Measurements from ENCODE around the gene TSC22D2.

Gene TSC22D2

DNA sequence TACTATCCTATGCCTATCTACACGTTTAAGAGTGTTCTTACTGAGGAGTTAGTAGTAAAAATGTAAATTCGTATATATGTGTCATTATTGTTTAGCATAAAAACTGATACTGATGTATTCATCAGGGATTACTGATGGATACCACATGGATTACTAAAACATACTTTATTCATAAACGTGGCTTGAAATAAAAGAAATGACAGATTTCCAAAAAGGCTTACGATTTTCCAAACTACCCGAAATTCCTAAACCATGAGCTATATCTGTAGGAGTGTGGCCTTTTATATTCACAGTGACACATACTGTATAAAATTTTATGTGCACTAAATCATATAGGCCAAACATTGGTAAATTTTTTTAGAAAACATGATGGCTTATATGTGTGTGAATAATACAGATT is 6.9 kb downstream of the TSC22D2 start:
- DNase-seq (ENCODE audit: low read depth) = no peak
- H3K4me3 ChIP-seq (ENCODE audit: low read depth, low read length) = peak overlapping the region; percentile 88
- in situ Hi-C loops (cut with HindIII; ENCODE audit: low sequenced_read_pairs) = loop anchor here (5.0 kb wide), 1 partner anchor 173 kb away; no protein-coding TSS in a partner anchor
- TF ChIP-seq, protein P1, sequence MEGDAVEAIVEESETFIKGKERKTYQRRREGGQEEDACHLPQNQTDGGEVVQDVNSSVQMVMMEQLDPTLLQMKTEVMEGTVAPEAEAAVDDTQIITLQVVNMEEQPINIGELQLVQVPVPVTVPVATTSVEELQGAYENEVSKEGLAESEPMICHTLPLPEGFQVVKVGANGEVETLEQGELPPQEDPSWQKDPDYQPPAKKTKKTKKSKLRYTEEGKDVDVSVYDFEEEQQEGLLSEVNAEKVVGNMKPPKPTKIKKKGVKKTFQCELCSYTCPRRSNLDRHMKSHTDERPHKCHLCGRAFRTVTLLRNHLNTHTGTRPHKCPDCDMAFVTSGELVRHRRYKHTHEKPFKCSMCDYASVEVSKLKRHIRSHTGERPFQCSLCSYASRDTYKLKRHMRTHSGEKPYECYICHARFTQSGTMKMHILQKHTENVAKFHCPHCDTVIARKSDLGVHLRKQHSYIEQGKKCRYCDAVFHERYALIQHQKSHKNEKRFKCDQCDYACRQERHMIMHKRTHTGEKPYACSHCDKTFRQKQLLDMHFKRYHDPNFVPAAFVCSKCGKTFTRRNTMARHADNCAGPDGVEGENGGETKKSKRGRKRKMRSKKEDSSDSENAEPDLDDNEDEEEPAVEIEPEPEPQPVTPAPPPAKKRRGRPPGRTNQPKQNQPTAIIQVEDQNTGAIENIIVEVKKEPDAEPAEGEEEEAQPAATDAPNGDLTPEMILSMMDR (IDR thresholded peaks at IDR 0.05; ENCODE audit: low read depth, low read length, missing control alignments) = no peak

DNA sequence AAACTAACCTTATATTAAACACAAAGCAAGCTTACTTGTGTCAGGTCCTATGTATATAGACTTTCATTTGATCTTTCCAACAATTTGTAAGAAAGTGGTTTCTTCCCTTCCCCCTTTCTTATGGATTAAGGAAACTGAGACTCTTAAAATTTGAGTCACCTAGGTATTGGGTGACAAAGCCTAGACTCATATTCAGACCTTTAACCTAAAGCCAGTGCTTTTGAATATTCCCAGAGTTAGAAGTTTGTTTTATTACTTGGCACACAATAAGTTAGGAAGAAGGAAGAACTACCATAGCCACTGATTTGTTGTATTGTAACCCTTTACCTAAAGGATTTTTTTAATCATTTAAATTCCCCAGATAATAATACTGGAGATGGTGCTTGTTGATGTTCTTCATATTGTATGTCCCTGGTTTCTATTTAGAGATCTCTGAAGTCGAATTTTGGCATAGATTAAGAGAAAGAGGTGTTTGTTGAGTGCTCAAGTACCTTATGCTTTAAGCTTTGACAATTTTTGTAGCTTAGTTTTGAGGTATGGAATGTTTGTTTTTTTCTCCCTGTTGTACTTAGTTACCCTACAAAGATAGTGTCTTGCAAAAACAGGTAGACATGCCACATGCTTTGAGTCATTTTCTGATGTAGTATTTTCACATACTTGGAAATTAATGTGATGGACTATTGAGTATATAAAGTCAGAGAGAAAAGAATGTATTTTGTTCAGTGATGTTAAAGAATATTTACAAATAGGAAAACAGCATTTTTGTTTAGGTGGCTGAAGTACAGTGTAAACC is 11.2 kb downstream of the TSC22D2 start:
- no peak overlapping the region for H3K4me3 ChIP-seq (ENCODE audit: low read depth, low read length)
- TF ChIP-seq, protein P1 (IDR thresholded peaks at IDR 0.05; ENCODE audit: low read depth, low read length, missing control alignments) = no peak
- no peak for DNase-seq (ENCODE audit: low read depth)
- in situ Hi-C loops (cut with HindIII; ENCODE audit: low sequenced_read_pairs) = no loop called here

DNA sequence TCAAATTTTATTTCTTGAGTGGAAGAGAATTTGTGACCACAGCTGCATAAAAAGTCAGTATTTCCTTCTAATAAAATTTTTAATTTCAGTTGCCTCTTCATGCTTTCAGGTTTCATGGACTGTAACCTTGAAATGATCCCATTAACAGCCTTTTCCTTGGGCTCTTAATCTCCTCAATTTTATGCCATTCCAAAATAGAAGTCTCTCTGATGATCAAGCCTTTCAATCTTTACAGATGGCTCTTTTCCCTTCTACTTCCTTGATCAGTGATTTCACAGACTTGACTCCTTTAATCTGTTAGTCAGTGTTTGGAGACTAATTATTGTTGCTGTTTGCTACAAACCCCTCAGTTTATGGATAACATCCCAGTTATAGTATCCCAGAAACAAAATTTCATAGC is 11.9 kb downstream of the TSC22D2 start:
- TF ChIP-seq, protein P1 (IDR thresholded peaks at IDR 0.05; ENCODE audit: low read depth, low read length, missing control alignments) = no peak
- in situ Hi-C loops (cut with HindIII; ENCODE audit: low sequenced_read_pairs) = no loop called here
- no peak for DNase-seq (ENCODE audit: low read depth)
- H3K4me3 ChIP-seq (ENCODE audit: low read depth, low read length) = no peak overlapping the region

DNA sequence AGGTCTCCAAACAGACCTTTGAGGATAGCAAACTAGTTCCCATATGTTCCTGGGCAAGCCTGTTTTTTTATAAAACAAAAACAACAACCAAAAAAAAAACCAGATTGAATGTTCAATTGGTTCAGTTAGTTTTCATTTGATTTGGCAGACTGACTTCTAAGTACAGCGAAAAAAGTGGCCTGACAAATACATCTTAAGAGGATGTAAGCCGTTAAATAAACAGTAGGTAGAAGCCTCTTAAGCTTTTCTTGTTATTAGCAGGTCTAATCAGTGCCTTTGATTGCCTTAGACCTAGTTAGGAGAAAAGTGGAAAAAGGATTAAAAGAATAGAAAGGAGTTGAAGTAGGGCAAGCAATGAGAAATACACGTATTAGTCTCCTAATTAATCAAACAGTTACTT is 13.2 kb downstream of the TSC22D2 start:
- TF ChIP-seq, protein P1 (IDR thresholded peaks at IDR 0.05; ENCODE audit: low read depth, low read length, missing control alignments) = no peak
- no peak overlapping the region for H3K4me3 ChIP-seq (ENCODE audit: low read depth, low read length)
- no peak for DNase-seq (ENCODE audit: low read depth)
- in situ Hi-C loops (cut with HindIII; ENCODE audit: low sequenced_read_pairs) = no loop called here

DNA sequence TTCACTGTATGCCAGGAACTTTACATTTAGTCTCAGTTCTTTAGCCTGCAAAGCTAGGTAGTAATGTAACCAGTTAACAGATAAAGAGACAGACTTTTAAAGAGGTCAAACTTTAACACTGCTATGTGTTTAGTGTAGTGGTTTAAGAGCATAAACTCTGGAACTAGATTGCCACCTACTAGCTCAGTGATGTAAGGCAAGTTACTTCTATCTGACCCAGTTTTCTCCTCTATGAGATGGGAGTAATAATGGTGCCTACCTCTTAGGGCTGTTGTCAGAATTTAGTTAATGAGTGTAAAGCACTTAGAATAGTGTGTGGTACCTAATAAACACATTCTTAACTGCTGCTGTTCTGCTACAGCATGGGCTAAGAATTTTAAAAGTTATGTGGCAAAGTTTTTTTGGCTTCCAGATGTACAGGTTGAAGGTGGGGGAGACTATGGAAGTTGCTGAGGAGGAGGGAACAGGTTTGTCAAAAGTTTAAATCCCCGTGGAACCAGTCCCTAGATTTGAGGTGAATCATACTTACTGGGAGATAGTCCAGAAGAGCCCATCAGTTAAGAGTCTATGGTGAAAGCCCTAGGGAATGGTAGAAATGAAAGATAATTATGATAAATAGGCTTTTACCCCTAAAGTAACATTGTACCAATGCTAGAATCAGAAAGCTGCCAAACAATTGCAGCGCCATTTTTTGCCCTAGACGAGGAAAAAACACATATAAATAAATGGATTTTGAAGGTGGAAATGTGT is 13.9 kb downstream of the TSC22D2 start:
- TF ChIP-seq, protein P1 (IDR thresholded peaks at IDR 0.05; ENCODE audit: low read depth, low read length, missing control alignments) = no peak
- no peak for DNase-seq (ENCODE audit: low read depth)

DNA sequence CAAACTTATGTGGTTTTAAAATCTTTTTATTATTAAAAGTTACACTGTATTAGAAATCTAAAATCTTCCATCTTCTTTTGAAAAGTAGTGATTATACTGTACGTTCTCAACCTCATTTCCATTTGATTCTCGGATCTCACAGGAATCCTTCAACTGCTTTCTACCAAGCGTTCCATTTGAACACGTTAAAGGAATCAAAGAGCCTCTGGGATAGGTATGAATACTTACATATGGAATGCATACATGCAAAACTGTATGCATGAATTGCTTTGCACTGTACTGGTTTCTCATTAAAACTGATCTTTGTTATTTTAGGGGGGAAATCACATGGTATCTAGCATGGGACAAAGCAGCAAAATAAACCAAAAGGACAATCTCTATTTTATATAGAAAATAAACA is 14.8 kb downstream of the TSC22D2 start:
- H3K4me3 ChIP-seq (ENCODE audit: low read depth, low read length) = no peak overlapping the region
- in situ Hi-C loops (cut with HindIII; ENCODE audit: low sequenced_read_pairs) = no loop called here
- TF ChIP-seq, protein P1 (IDR thresholded peaks at IDR 0.05; ENCODE audit: low read depth, low read length, missing control alignments) = no peak
- DNase-seq (ENCODE audit: low read depth) = no peak

More for the DNA sequence above, 13.9 kb downstream of the TSC22D2 start:
- no peak overlapping the region for H3K4me3 ChIP-seq (ENCODE audit: low read depth, low read length)
- in situ Hi-C loops (cut with HindIII; ENCODE audit: low sequenced_read_pairs) = no loop called here
